PC-3 (cell line): Measurements from ENCODE around the gene HAGHL.

Experiments
- CTCF ChIP-seq: fragments of 300-600 bp; sonication (generic); conservative IDR thresholded peaks from 2 replicates; pipeline ENCODE4 v1.5.1; 2017; ENCODE audit warnings: antibody characterized with exemption, low read depth, mild to moderate bottlenecking, low read length
- EZH2 ChIP-seq: fragments of 300-600 bp; sonication (generic); IDR thresholded peaks from one replicate; pipeline ENCODE4 v1.6.1; 2017; ENCODE audit warnings: antibody characterized with exemption, mild to moderate bottlenecking, low read length; ENCODE audit not compliant: unreplicated experiment
- EZH2phosphoT487 ChIP-seq: fragments of 300-600 bp; sonication (generic); IDR thresholded peaks from 2 replicates; pipeline ENCODE4 v1.6.1; 2018; ENCODE audit warnings: mild to moderate bottlenecking, antibody characterized with exemption, low read length, borderline replicate concordance

- TF ChIP-seq CTCF = no peak
- TF ChIP-seq EZH2 = no peak
- no peak for TF ChIP-seq EZH2phosphoT487
Measured at GRCh38 chr16:711084-711483, 15.8 kb upstream of the HAGHL start.
